WTC11 (cell line): ENCODE data around the gene KLHL7.

Experiments
- RELA ChIP-seq: sonication (generic); formaldehyde crosslinking; IDR thresholded peaks from 2 replicates; pipeline ENCODE4 v1.8.1; 2022; ENCODE audit warnings: missing genetic modification reagents, mild to moderate bottlenecking, borderline replicate concordance
- ZBTB21 ChIP-seq: sonication (generic); formaldehyde crosslinking; IDR thresholded peaks from 2 replicates; pipeline ENCODE4 v1.8.1; 2023; ENCODE audit warnings: mild to moderate bottlenecking, missing genetic modification reagents, borderline replicate concordance
- ZNF416 ChIP-seq: fragments of 250-450 bp; sonication (Bioruptor Pico); IDR thresholded peaks from 2 replicates; pipeline ENCODE4 v1.9.0; 2021; ENCODE audit warnings: mild to moderate bottlenecking, inconsistent platforms

- TF ChIP-seq ZBTB21 (CRISPR knock-in tag) = no peak
- no peak for TF ChIP-seq ZNF416 (CRISPR knock-in tag)
- TF ChIP-seq RELA (CRISPR knock-in tag) = no peak
Measured at GRCh38 chr7:23120106-23120505, 14.5 kb downstream of the KLHL7 start.
